ENCODE results near the gene PRM1. TPM values are rescaled to one million over a fixed set of nuclear protein-coding genes. Genes with fewer than 3 reads are reported as not detected.

The PRM1 gene, protein sequence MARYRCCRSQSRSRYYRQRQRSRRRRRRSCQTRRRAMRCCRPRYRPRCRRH
- total RNA-seq: not detected

DNA sequence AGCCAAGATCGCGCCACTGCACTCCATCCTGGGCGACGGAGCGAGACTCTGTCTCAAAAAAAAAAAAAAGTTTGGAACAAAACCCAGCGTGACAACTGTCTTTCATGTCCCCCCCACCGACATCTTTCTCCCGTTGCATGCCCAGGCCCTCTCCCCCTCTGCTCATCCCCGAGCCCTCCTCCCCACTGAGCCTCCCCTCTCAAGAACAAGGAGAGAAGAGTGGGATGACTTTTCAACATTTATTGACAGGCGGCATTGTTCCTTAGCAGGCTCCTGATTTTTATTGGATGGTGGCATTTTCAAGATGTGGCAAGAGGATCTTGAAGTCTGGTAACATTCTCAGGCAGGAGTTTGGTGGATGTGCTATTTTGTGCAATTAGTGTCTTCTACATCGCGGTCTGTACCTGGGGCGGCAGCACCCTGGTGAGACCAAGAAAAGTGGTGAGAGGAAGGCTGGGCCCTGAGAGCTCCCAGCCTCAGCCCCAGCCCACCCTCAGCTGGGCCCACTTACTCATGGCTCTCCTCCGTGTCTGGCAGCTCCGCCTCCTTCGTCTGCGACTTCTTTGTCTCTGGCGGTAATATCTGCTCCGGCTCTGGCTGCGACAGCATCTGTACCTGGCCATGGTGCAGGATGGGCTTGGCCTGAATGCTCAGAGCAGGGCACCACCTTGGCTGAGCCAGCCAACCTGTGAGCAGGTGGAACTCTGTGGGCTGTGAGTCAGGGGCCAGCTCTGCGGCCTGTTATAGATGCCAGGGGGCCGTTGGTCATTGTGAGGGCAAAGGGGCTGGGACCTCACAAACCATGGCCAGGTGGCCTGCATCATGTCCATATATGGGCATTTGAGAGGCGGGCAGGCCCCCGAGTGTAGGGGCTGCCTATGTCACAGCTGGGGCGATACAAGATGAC, at the start of gene PRM1:
PRM1 (minus strand) TSS at position 715 of the 907 bp plus-strand sequence; CDS start at position 623, 92 bp downstream.
- DNase-seq (ENCODE audit: low spot score in 2 of 2) (no peak), ATAC-seq (no peak)
- Mint-ChIP-seq H3K9me3 (no peaks in the 10 kb centered on the region), H3K27ac (peak within 1 kb of the TSS in 1 of 2 donors; percentile 58), H3K36me3 (no peaks in the 10 kb centered on the region)

DNA sequence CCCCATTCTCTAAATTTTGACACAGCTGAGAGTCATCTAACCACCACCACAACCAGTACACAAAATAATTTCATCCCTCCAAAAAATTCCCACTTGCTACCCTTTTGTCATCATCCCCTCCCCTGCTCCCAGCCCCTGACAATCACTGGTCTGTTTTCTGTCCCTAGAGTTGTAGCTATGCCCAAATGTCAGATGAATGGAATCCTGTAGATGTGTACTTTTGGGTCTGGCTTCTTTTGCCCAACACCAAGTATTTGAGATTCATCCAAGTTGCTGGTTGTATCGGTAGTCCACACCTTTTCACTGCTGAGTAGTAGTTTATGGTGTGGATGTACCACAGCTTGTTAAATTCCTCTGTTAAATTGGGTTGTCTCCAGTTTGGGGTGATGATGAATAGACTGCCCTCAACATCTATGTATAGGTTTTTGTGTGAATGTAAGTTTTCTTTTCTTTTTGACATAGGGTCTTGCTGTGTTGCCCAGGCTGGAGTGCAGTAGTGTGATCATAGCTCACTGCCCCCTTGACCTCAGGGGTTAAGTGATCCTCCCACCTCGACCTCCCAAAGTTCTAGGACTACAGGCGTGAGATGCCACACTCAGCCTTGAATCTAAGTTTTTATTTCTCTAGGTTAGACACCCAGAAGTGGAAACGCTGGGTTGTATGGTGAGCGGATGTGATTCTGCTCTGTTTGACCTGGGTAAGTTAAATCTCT, 49.6 kb upstream of the PRM1 start:
- DNase-seq (ENCODE audit: low spot score in 2 of 2): no peak
- Mint-ChIP-seq H3K27ac (no peak overlapping the region), H3K9me3 (peaks cover 0 to 9% of the 10 kb centered on the region in 2 donors), H3K36me3 (peaks cover 0 to 19% of the 10 kb centered on the region in 2 donors)
- no peak for ATAC-seq

DNA sequence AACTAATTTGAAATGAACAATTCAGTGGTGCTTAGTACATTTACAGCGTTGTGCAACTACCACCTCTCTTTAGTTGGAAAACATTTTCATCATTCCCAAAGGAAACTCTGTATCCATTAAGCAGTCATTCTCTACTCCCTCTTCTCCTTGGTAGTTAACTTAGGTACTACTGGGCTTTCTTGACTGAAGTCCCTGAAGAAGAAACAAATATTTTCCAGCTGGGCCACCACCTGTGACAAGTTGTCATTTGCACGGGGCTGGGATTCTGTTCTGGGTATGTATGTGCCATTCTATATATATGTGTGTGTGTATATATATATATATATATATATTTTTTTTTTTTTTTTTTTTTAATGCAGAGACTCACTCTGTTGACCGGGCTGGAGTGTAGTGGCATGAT, 48.8 kb upstream of the PRM1 start:
- H3K27ac Mint-ChIP-seq: no peak overlapping the region
- no peak for DNase-seq (ENCODE audit: low spot score in 2 of 2)
- peaks cover 0 to 19% of the 10 kb centered on the region in 2 donors for H3K36me3 Mint-ChIP-seq
- no peak for ATAC-seq
- peaks cover 0 to 9% of the 10 kb centered on the region in 2 donors for H3K9me3 Mint-ChIP-seq

DNA sequence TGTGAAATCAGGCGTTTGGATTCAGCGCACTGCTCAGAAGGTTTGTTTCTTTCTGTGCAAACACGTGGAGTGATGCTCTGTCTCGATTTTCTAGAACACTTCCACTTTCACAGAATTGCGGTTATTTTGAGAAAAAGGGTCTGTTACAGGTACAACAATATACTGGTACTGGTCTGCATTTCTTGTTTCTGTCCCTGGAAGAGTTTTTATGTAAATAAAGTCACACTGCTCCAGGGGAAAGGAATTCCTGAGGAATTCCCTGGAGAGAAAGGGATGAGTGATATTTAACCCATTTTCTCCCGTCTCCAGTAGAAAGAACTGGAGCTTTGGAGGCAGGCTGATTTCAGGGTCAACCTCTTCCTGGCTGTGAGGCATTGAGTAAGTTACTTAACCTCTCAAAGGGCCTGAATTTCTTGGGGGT, 48.0 kb upstream of the PRM1 start:
- Mint-ChIP-seq H3K9me3 (peaks cover 0 to 9% of the 10 kb centered on the region in 2 donors), H3K27ac (peak overlapping the region; percentile 76 to 92), H3K36me3 (peaks cover 0 to 19% of the 10 kb centered on the region in 2 donors)
- DNase-seq (ENCODE audit: low spot score in 2 of 2) (no peak), ATAC-seq (peak; percentile 3 to 11)

DNA sequence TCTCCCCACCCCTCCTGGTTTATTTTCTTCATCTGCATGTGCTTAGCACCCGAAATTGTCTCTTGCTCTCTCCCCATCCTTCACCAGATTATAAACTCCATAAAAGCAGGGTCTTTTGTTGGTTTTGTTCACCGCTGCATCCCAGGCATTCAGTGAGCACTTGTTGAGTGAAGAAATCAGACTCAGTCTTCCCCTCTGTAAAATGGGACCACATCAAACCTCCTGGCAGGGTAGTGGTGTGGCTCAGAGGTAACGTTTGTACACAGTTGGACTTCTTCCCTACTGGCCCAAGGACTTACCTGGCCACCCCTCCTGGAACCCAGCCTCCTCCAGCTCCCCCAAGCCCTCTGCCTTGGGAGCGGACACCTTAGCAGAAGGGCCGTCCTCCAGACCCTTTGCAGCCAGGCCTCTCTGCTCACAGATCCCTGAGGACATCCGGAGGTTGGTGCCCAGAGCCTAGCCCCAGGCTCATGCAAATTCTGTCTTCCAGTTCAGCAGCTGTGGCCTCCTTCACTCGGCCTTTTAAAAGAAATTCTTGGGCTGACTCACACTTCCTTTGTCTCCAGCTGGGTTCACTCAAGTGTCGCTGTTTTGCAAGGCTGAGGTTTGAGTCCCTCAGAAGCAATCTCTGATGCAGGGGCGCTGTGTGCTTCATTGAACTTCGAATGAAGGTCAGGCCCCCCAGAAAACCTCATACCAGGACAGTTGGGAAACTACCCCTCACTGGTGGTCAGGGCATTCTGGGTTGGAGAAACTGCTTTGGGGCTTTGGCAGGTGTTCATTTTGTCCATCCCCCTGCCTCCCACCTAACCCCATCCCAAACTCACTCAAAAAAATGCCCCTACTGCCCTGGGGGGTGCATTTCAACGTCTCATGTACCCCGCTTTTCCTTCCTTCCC, 47.3 kb upstream of the PRM1 start:
- DNase-seq (ENCODE audit: low spot score in 2 of 2) (peak in 1 of 2 donors; percentile 48), ATAC-seq (peak; percentile 77 to 90)
- H3K9me3 Mint-ChIP-seq: peaks cover 0 to 9% of the 10 kb centered on the region in 2 donors
- peak overlapping the region; percentile 76 to 92 for H3K27ac Mint-ChIP-seq
- peaks cover 0 to 19% of the 10 kb centered on the region in 2 donors for H3K36me3 Mint-ChIP-seq

DNA sequence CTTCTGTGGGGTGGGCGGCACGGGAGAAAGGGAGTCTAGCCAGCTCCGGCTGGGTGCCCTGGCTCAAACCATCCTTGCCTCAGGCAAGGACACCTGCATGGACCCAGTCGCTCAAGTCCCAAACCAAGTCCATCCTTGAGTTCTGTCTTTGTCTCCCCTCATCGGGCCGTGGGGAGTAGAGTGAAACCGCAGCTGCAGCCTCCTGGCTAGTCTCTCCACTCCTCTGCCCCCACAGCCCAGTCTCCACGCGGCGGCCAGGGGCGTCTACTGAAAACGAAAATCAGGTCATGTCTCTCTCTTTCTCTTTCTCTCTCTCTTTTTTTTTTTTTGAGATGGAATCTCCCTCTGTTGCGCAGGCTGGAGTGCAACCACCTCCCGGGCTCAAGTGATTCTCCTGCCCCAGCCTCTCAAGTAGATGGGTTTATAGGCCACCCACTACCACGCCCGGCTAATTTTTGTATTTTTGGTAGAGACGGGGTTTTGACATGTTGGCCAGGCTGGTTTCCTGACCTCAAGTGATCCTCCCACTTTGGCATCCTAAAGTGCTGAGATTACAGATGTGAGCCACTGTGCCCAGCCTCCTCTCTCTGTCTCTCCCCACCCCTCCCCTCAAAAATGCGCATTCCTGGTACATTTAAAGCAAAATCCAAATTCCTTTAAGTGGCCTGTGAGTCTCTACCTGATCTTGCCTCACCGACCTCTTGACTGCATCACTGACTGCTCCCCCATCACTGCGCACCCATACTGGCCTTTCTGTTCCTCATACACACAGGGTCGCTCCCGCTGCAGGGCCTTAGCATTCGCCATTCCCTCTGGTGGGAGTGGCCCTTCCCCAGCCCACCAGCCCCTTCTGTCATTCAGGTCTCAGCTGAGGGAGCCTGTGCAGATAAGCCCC, 46.4 kb upstream of the PRM1 start:
- peaks cover 0 to 19% of the 10 kb centered on the region in 2 donors for H3K36me3 Mint-ChIP-seq

DNA sequence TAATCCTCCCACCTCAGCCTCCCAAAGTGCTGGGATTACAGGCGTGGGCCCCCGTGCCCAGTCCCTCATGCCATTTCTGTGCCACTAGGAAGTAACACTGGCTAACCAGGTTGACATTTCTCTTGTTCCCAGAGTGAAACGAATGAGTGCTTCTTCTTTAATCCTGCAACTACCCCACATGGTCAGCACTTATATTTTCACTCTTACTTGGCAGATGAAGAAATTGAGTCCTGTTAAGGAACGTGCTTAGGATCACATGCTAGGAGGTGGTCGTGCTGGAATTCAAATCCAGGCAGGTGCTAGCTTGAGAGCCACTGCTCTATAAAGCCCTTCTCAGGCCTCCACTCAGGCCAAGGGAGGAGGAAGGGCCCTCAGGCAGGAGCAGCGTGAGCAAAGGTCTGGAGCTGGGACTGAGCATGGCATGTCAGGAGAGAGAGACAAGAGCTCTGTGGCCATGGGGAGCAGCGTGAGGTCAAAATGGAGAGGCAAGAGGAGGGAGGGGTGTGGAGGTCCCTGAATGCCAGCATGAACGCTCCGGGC, 45.7 kb upstream of the PRM1 start:
- peaks cover 0 to 9% of the 10 kb centered on the region in 2 donors for H3K9me3 Mint-ChIP-seq
- H3K36me3 Mint-ChIP-seq: peaks cover 0 to 19% of the 10 kb centered on the region in 2 donors
- DNase-seq (ENCODE audit: low spot score in 2 of 2): no peak
- peak overlapping the region; percentile 29 to 76 for H3K27ac Mint-ChIP-seq
- no peak for ATAC-seq

More for the DNA sequence above, 46.4 kb upstream of the PRM1 start:
- H3K27ac Mint-ChIP-seq: peak overlapping the region; percentile 76 to 92
- DNase-seq (ENCODE audit: low spot score in 2 of 2): no peak
- H3K9me3 Mint-ChIP-seq: peaks cover 0 to 9% of the 10 kb centered on the region in 2 donors
- ATAC-seq: no peak

DNA sequence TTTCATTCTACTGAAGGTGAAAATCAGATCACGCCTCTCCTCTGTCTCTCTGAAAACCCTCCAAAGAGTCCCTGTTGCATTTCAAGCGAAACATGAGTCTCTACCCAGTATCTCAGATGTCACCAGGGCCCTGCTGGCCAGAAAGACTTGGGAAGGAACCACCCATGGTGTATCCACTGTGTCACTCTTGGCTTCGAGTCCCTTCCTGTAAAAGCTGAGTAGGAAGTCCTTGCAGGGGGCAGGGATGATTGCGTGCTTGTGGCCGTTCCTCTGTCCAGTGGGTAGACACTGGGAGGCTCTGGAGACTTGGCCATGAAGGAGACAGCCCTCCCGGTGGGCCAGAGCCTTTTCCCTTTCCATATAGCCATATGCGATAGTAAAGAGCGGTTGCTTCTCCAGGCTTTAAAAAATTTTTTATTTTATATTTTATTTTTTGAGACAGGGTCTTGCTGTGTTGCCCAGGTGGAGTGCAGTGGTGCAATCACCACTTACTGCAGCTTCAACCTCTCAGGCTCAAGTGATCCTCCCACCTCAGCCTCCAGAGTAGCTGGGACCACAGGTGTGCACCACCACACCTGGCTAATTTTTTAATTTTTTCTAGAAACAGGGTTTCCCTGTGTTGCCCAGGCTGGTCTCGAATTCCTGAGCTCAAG, 45.1 kb upstream of the PRM1 start:
- peaks cover 0 to 9% of the 10 kb centered on the region in 2 donors for H3K9me3 Mint-ChIP-seq
- no peak for ATAC-seq
- H3K27ac Mint-ChIP-seq: peak overlapping the region; percentile 10 to 68
- H3K36me3 Mint-ChIP-seq: peaks cover 0 to 19% of the 10 kb centered on the region in 2 donors
- no peak for DNase-seq (ENCODE audit: low spot score in 2 of 2)

DNA sequence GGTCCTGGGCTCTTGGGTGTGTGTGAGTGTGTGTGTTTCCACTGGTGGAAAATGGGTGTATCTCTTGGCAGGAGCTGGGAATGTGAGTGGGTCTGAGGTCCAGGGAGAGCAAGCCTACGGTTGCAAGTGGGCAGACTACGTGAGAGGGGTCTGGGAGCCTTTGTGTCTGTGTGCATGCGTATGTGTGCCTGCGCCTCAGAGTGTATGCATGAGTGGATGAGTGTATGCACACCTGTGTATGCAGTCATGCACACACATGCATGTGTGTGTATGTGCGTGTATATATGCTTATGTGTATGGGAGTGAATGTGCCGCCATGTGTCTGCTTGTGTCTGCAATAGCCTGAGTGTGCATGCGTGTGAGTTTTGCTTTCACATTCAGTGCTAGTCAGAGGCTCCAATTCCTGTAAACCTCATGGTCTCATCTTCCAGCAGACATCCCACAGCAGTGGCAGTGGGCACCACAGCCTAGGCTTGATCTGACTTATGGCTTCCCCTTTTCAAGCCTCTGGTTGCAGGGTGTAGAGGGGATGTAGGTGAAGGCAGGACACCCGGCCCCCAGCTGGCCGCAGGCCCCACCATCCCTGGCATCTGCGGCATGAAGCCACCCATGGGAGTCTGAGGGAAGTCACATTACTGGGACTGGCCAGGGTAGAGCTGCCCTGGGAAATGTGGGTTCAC, 44.4 kb upstream of the PRM1 start:
- H3K27ac Mint-ChIP-seq: peak overlapping the region; percentile 10 to 68

DNA sequence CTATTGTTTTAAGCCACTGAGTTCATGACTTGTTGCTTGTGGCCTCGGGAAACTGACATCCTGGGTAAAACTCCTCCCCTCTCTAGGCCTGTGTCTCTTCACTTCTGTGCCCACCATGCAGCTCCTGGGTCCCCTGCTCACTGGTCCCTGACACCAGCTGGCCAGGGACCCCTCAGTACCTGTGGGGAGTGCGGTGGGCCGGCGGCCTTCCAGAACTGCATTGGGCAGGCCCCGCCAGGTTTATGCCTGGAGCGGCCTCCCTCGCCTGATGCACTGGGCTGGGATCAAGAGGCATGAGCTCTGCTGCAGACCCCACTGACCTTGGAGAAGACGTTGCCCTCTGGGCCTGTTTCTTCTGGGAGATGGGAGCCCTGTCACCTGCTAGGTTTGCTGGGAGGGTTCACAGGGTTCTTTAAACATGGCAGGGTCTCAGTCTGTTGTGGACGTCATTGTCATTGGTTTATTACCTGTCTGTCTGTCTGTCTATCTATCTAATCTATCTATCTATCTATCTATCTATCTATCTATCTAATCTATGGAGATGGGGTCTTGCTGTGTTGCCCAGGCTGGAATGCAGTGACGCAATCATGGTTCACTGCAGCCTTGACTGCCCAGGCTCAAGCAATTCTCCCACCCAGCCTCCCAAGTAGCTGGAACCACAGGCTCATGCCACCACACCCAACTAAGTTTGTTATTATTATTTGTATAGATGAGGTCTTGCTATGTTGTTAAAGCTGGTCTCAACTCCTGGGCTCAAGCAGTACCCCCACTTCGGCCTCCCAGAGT, 42.6 kb upstream of the PRM1 start:
- ATAC-seq (no peak), DNase-seq (ENCODE audit: low spot score in 2 of 2) (no peak)
- peaks cover 0 to 19% of the 10 kb centered on the region in 2 donors for H3K36me3 Mint-ChIP-seq
- no peak overlapping the region for H3K27ac Mint-ChIP-seq
- peaks cover 0 to 9% of the 10 kb centered on the region in 2 donors for H3K9me3 Mint-ChIP-seq

More for the DNA sequence above, 44.4 kb upstream of the PRM1 start:
- peak; percentile 43 to 83 for ATAC-seq
- Mint-ChIP-seq H3K36me3 (peaks cover 0 to 19% of the 10 kb centered on the region in 2 donors), H3K9me3 (peaks cover 0 to 9% of the 10 kb centered on the region in 2 donors)
- no peak for DNase-seq (ENCODE audit: low spot score in 2 of 2)

DNA sequence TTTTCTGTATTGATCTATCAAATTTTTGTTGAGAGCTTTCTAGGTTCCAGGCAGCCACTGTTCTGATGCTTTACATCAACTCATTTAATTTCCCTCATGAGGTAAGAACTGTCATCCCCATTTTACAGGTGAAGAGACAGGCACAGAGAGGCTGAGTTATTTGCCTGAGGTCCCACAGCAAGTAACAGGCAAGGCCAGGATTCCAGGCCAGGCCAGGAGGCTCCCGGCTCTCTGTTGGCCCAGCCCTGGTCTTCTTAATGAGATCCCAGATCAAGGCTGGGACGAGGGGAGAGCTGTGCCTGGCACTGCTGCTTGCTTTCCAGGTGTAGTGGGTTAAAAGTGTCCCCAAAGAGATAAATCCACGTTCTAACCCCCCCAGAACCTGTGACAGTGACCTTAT, 41.7 kb upstream of the PRM1 start:
- Mint-ChIP-seq H3K9me3 (peaks cover 0 to 4% of the 10 kb centered on the region in 2 donors), H3K27ac (no peak overlapping the region), H3K36me3 (peaks cover 0 to 12% of the 10 kb centered on the region in 2 donors)
- ATAC-seq: no peak
- DNase-seq (ENCODE audit: low spot score in 2 of 2): no peak

DNA sequence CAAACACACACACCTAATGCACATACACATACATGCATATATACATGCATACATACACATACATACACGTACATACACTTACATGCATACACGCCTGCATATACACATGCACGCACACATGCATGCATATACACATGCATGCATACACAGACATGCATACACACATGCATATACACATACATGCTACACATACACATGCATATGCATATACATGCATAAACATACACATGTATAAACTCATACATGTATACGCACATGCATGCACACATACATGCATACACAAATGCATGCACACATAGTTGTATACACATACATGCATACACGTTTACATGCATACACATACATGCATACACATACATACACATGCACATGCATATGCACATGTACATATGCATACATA, 40.5 kb upstream of the PRM1 start:
- Mint-ChIP-seq H3K36me3 (peaks cover 0 to under 1% of the 10 kb centered on the region in 2 donors), H3K27ac (no peak overlapping the region), H3K9me3 (peaks cover 0 to under 1% of the 10 kb centered on the region in 2 donors)
- ATAC-seq: no peak
- DNase-seq (ENCODE audit: low spot score in 2 of 2): no peak

DNA sequence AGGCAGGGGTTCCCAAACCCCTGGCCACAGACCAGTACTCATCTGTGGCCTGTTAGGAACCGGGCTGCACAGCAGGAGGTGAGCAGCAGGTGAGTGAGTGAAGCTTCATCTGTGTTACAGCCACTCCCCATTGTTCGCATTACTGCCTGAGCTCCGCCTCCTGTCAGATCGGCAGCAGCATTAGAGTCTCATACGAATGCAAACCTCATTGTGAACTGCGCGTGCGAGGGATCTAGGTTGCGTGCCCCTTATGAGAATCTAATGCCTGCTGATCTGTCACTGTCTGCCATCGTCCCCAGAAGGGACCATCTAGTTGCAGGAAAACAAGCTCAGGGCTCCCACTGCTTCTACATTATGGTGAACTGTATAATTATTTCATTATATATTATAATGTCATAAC, 39.0 kb upstream of the PRM1 start:
- Mint-ChIP-seq H3K27ac (no peak overlapping the region), H3K36me3 (no peaks in the 10 kb centered on the region), H3K9me3 (no peaks in the 10 kb centered on the region)
- ATAC-seq: no peak
- no peak for DNase-seq (ENCODE audit: low spot score in 2 of 2)
